Endometrium (tissue), 2 donors: ENCODE results near the gene ASCC3.
A peak's percentile ranks its signal among the peaks of the same experiment; 100 is the strongest.
"Not testable (repeated sequence)": the region's sequence is repeated elsewhere in the genome, so short reads cannot be mapped to it uniquely, and the experiment has no call there.

Source experiments
- FAIRE-seq: peaks from 2 replicates; lab custom pipeline; 2012; peaks lifted over from hg19 to GRCh38; lab: Jason Lieb, UNC
- donor health status: control.
- donor health status: control.

Gene ASCC3

GRCh38 chr6:100806296-100806695 lies 74.8 kb downstream of the ASCC3 start:
- no peak for FAIRE-seq

- no peak for FAIRE-seq
These were observed 77.7 kb downstream of the ASCC3 start for GRCh38 chr6:100803264-100804045.

- FAIRE-seq = no peak
These were observed 80.1 kb downstream of the ASCC3 start for GRCh38 chr6:100801036-100801435.

GRCh38 chr6:100796049-100796823 lies 84.9 kb downstream of the ASCC3 start:
- FAIRE-seq = no peak

GRCh38 chr6:100790084-100790483 lies 91.0 kb downstream of the ASCC3 start:
- FAIRE-seq = no peak

GRCh38 chr6:100785982-100786381 lies 95.1 kb downstream of the ASCC3 start:
- FAIRE-seq = no peak

- FAIRE-seq = no peak
These were observed 100.5 kb downstream of the ASCC3 start for GRCh38 chr6:100780648-100781047.

- FAIRE-seq = peak; percentile 84
These were observed 105.5 kb downstream of the ASCC3 start for GRCh38 chr6:100775667-100776066.

- no peak for FAIRE-seq
These were observed 106.4 kb downstream of the ASCC3 start for GRCh38 chr6:100774681-100775080.

- no peak for FAIRE-seq
These were observed 112.2 kb downstream of the ASCC3 start for GRCh38 chr6:100768816-100769351.

- no peak for FAIRE-seq
These were observed 117.4 kb downstream of the ASCC3 start for GRCh38 chr6:100763617-100764241.

- FAIRE-seq = no peak
These were observed 119.3 kb downstream of the ASCC3 start for GRCh38 chr6:100761841-100762240.

- FAIRE-seq = not testable (repeated sequence)
These were observed 122.7 kb downstream of the ASCC3 start for GRCh38 chr6:100758386-100758785.

- no peak for FAIRE-seq
These were observed 127.7 kb downstream of the ASCC3 start for GRCh38 chr6:100753421-100753820.

- FAIRE-seq = no peak
These were observed 129.5 kb downstream of the ASCC3 start for GRCh38 chr6:100751590-100751989.

GRCh38 chr6:100745419-100746041 lies 135.6 kb downstream of the ASCC3 start:
- no peak for FAIRE-seq

GRCh38 chr6:100740439-100740838 lies 140.7 kb downstream of the ASCC3 start:
- no peak for FAIRE-seq

GRCh38 chr6:100737720-100738119 lies 143.4 kb downstream of the ASCC3 start:
- FAIRE-seq = not testable (repeated sequence)

- FAIRE-seq = no peak
These were observed 149.7 kb downstream of the ASCC3 start for GRCh38 chr6:100731411-100731810.

- no peak for FAIRE-seq
These were observed 150.8 kb downstream of the ASCC3 start for GRCh38 chr6:100730001-100730980.

GRCh38 chr6:100726666-100727065 lies 154.5 kb downstream of the ASCC3 start:
- no peak for FAIRE-seq
